Measurements from ENCODE around the gene SNAI3. TPM values are rescaled to one million over a fixed set of nuclear protein-coding genes. Genes with fewer than 3 reads are reported as not detected.

SNAI3 gene
- total and polyA plus RNA-seq, 9 of the 15 experiments (the other 6 are each of a cell fraction or from before 2014, with no cell fraction given): 0.04 to 4.1 (median 0.80) TPM; not detected in 1

- 0 out of 2 replicates have a peak, but pooled peaks have one; percentile 40 for TF ChIP-seq ARID4B (CRISPR knock-in tag; IDR thresholded peaks at IDR 0.05)
- 0 out of 4 replicates have a peak, but pooled peaks of 1 of the 2 experiments have one; percentile 53 for TF ChIP-seq RCOR1 (IDR thresholded peaks at IDR 0.05; ENCODE audit: borderline replicate concordance in 1 of 2, low read depth in 2 of 2, low read length in 2 of 2)
- TF ChIP-seq TBP (optimal IDR thresholded peaks at IDR 0.05; ENCODE audit: low read depth, low read length): no peak
- no peak for TF ChIP-seq TRIM28 (IDR thresholded peaks at IDR 0.05)
- TF ChIP-seq SRF (CRISPR knock-in tag; IDR thresholded peaks at IDR 0.05): no peak
- TF ChIP-seq SAP30 (IDR thresholded peaks at IDR 0.05; ENCODE audit: borderline replicate concordance, insufficient read depth, low read depth, low read length, poor library complexity, severe bottlenecking): no peak
- TF ChIP-seq SETDB1 (IDR thresholded peaks at IDR 0.05; ENCODE audit: low read length): no peak
- TF ChIP-seq HDAC8 (tag; IDR thresholded peaks at IDR 0.05): no peak
- TF ChIP-seq HDAC2 (IDR thresholded peaks at IDR 0.05): no peak
- no peak for TF ChIP-seq RBM25 (IDR thresholded peaks at IDR 0.05; ENCODE audit: low read depth, low read length, severe bottlenecking)
- TF ChIP-seq SRSF3 (IDR thresholded peaks at IDR 0.05; ENCODE audit: insufficient read depth, low read length): no peak
- TF ChIP-seq ZFP30 (CRISPR knock-in tag; IDR thresholded peaks at IDR 0.05; ENCODE audit: borderline replicate concordance): no peak
- TF ChIP-seq ZBTB49 (CRISPR knock-in tag; IDR thresholded peaks at IDR 0.05; ENCODE audit: borderline replicate concordance): no peak
- peak; percentile 89 for TF ChIP-seq CTCFL (IDR thresholded peaks at IDR 0.05; ENCODE audit: borderline replicate concordance, insufficient read depth, low read depth, low read length, poor library complexity, severe bottlenecking)
- 0 out of 2 replicates have a peak, but pooled peaks have one; percentile 6 for TF ChIP-seq POLR2G (IDR thresholded peaks at IDR 0.05; ENCODE audit: low read depth, low read length)
- no peak for TF ChIP-seq PREB (CRISPR knock-in tag; IDR thresholded peaks at IDR 0.05)
- TF ChIP-seq KDM2B (CRISPR knock-in tag; IDR thresholded peaks at IDR 0.05): no peak
These were observed 52.6 kb downstream of the SNAI3 start (continued) for GRCh38 chr16:88633684-88634140.

Data from K562 (cell line).